GM23338 (cell line): Measurements from ENCODE around the gene ZNF536. TPM values are rescaled to one million over a fixed set of nuclear protein-coding genes. Genes with fewer than 3 reads are reported as not detected.

Experiments used
- ATAC-seq: fragments of 200-7000 bp; cut with Tn5 transposase; 3 replicates; pipeline ENCODE4 v1.9.1; 2020
- DNase-seq: peaks from one replicate; pipeline ENCODE4 v3.0.0-alpha.2; 2015; ENCODE audit warnings: low spot score
- H2AFZ ChIP-seq: fragments of 200-600 bp; sonication (generic); 2 replicates; pipeline ENCODE4 v1.8.0; 2016; ENCODE audit warnings: antibody characterized with exemption, mild to moderate bottlenecking, moderate library complexity
- H3F3A ChIP-seq: fragments of 200-600 bp; sonication (generic); replicated peaks from 2 replicates; pipeline ENCODE4 v1.8.0; 2017; ENCODE audit warnings: antibody characterized with exemption, mixed run types, low read depth
- H3K27ac ChIP-seq: fragments of 200-600 bp; sonication (generic); 2 replicates; pipeline ENCODE4 v1.6.1; 2016; ENCODE audit warnings: low read depth
- H3K27me3 ChIP-seq: fragments of 200-600 bp; sonication (generic); 2 replicates; pipeline ENCODE4 v1.8.0; 2016; ENCODE audit warnings: mild to moderate bottlenecking, mixed run types, moderate library complexity; ENCODE audit not compliant: insufficient read depth
- H3K36me3 ChIP-seq: fragments of 200-600 bp; sonication (generic); 2 replicates; pipeline ENCODE4 v1.8.0; 2016; ENCODE audit warnings: mild to moderate bottlenecking; ENCODE audit not compliant: insufficient read depth
- H3K4me1 ChIP-seq: fragments of 200-600 bp; sonication (generic); 2 replicates; pipeline ENCODE4 v1.8.0; 2016; ENCODE audit warnings: mild to moderate bottlenecking, moderate library complexity; ENCODE audit not compliant: insufficient read depth
- H3K4me2 ChIP-seq: fragments of 200-600 bp; sonication (generic); 2 replicates; pipeline ENCODE4 v1.7.1; 2017; ENCODE audit warnings: mixed run types
- H3K4me3 ChIP-seq: fragments of 200-600 bp; sonication (generic); 2 replicates; pipeline ENCODE4 v1.6.1; 2016; ENCODE audit warnings: mixed run types
- H3K79me2 ChIP-seq: fragments of 200-600 bp; sonication (generic); replicated peaks from 2 replicates; pipeline ENCODE4 v1.8.0; 2017; ENCODE audit warnings: mild to moderate bottlenecking; ENCODE audit not compliant: insufficient read depth
- H3K9me2 ChIP-seq: fragments of 200-600 bp; sonication (generic); 2 replicates; pipeline ENCODE4 v1.8.0; 2017; ENCODE audit not compliant: insufficient read depth
- H4K20me1 ChIP-seq: fragments of 200-600 bp; sonication (generic); replicated peaks from 2 replicates; pipeline ENCODE4 v1.8.0; 2017; ENCODE audit warnings: mild to moderate bottlenecking; ENCODE audit not compliant: insufficient read depth
- H3K27ac Mint-ChIP-seq: 2 replicates; pipeline ENCODE4 v1.8.0; 2020; ENCODE audit warnings: inconsistent platforms, mild to moderate bottlenecking, moderate library complexity, mixed read lengths
- H3K27me3 Mint-ChIP-seq: 3 replicates; pipeline ENCODE4 v1.8.0; 2022; ENCODE audit warnings: low read depth, mild to moderate bottlenecking, moderate library complexity, mixed read lengths, inconsistent platforms; ENCODE audit not compliant: insufficient read depth, poor library complexity
- H3K36me3 Mint-ChIP-seq: 3 replicates; pipeline ENCODE4 v1.8.0; 2021; ENCODE audit warnings: low read depth, mild to moderate bottlenecking, inconsistent platforms, moderate library complexity, mixed read lengths
- H3K4me1 Mint-ChIP-seq: 3 replicates; pipeline ENCODE4 v1.8.0; 2020; ENCODE audit warnings: mild to moderate bottlenecking, inconsistent platforms, mixed read lengths
- H3K4me3 Mint-ChIP-seq: 3 replicates; pipeline ENCODE4 v1.8.0; 2021; ENCODE audit warnings: moderate library complexity, mild to moderate bottlenecking, inconsistent platforms, mixed read lengths
- H3K9me3 Mint-ChIP-seq: 3 replicates; pipeline ENCODE4 v1.8.0; 2020; ENCODE audit warnings: moderate library complexity, mild to moderate bottlenecking, inconsistent platforms, mixed read lengths
- NANOG ChIP-seq: IDR thresholded peaks from 2 replicates; pipeline ENCODE4 v1.6.1; 2016; ENCODE audit warnings: antibody characterized with exemption, borderline replicate concordance
- POLR2AphosphoS5 ChIP-seq: IDR thresholded peaks from 2 replicates; pipeline ENCODE4 v1.6.1; 2016; ENCODE audit warnings: antibody characterized with exemption, low read depth
- ZNF331 ChIP-seq: fragments of 250-450 bp; sonication (Bioruptor Pico); IDR thresholded peaks from 2 replicates; pipeline ENCODE4 v1.5.0; 2020; ENCODE audit warnings: low read depth, mild to moderate bottlenecking, moderate library complexity
- polyA plus RNA-seq: library from polyadenylated mRNA; unstranded; fragments of >200 nt; fragmentation: Nextera tagmentation; extraction: Ambion mirVana; gene quantifications from 2 replicates; pipeline ENCODE4 v1.2.1, GENCODE V29; 2016
- total RNA-seq: library from RNA; depleted of rRNA; stranded (reverse); fragments of >200 nt; shearing (Covaris generic); gene quantifications from 2 replicates; pipeline ENCODE4 v1.2.3, GENCODE V29; 2014
- TF ChIP-seq, protein P1 (sequence below): fragments of 250-450 bp; sonication (Bioruptor Pico); IDR thresholded peaks from 2 replicates; pipeline ENCODE4 v1.5.0; 2020; ENCODE audit warnings: mild to moderate bottlenecking, moderate library complexity
- TF ChIP-seq, protein P2 (sequence below): IDR thresholded peaks from 2 replicates; pipeline ENCODE4 v1.6.1; 2016; ENCODE audit warnings: antibody characterized with exemption

The ZNF536 gene
- total and polyA plus RNA-seq, 2 experiments from 2014 or later = 0.07 TPM; not detected in 1

DNA sequence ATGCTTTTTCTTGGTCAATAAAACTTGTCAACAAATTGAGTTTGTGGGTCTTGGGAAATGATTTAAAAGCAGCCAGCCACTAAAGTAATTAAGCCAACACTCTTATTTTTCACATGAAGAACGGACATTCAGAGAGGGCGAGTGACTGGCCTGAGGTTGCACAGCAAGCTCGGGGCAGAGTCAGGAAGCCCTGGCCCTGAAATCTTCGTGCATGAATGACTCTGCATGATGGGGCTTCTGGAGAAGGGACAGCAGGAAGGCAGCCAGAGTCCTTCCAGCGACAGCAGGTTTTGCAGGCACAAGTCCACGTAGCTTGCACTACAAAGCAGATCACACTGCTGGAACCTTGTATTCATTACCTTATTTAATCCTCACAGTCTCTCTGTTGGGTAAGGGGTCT, 232.5 kb downstream of the ZNF536 start:
- no peaks in the 10 kb centered on the region for H4K20me1 ChIP-seq

More for the DNA sequence above, 232.5 kb downstream of the ZNF536 start:
- no peaks in the 10 kb centered on the region for H3K36me3 Mint-ChIP-seq
- H3K36me3 ChIP-seq = no peaks in the 10 kb centered on the region
- H3K27ac Mint-ChIP-seq = no peak overlapping the region
- no peak overlapping the region for H3K4me3 ChIP-seq
- no peaks in the 10 kb centered on the region; the same call in 1 of the 2 replicates for H3K4me1 ChIP-seq
- peaks cover 3% of the 10 kb centered on the region for H3K4me1 Mint-ChIP-seq
- no peaks in the 10 kb centered on the region for H3K27me3 ChIP-seq
- no peak for DNase-seq
- no peak for TF ChIP-seq POLR2AphosphoS5
- TF ChIP-seq, protein P1, sequence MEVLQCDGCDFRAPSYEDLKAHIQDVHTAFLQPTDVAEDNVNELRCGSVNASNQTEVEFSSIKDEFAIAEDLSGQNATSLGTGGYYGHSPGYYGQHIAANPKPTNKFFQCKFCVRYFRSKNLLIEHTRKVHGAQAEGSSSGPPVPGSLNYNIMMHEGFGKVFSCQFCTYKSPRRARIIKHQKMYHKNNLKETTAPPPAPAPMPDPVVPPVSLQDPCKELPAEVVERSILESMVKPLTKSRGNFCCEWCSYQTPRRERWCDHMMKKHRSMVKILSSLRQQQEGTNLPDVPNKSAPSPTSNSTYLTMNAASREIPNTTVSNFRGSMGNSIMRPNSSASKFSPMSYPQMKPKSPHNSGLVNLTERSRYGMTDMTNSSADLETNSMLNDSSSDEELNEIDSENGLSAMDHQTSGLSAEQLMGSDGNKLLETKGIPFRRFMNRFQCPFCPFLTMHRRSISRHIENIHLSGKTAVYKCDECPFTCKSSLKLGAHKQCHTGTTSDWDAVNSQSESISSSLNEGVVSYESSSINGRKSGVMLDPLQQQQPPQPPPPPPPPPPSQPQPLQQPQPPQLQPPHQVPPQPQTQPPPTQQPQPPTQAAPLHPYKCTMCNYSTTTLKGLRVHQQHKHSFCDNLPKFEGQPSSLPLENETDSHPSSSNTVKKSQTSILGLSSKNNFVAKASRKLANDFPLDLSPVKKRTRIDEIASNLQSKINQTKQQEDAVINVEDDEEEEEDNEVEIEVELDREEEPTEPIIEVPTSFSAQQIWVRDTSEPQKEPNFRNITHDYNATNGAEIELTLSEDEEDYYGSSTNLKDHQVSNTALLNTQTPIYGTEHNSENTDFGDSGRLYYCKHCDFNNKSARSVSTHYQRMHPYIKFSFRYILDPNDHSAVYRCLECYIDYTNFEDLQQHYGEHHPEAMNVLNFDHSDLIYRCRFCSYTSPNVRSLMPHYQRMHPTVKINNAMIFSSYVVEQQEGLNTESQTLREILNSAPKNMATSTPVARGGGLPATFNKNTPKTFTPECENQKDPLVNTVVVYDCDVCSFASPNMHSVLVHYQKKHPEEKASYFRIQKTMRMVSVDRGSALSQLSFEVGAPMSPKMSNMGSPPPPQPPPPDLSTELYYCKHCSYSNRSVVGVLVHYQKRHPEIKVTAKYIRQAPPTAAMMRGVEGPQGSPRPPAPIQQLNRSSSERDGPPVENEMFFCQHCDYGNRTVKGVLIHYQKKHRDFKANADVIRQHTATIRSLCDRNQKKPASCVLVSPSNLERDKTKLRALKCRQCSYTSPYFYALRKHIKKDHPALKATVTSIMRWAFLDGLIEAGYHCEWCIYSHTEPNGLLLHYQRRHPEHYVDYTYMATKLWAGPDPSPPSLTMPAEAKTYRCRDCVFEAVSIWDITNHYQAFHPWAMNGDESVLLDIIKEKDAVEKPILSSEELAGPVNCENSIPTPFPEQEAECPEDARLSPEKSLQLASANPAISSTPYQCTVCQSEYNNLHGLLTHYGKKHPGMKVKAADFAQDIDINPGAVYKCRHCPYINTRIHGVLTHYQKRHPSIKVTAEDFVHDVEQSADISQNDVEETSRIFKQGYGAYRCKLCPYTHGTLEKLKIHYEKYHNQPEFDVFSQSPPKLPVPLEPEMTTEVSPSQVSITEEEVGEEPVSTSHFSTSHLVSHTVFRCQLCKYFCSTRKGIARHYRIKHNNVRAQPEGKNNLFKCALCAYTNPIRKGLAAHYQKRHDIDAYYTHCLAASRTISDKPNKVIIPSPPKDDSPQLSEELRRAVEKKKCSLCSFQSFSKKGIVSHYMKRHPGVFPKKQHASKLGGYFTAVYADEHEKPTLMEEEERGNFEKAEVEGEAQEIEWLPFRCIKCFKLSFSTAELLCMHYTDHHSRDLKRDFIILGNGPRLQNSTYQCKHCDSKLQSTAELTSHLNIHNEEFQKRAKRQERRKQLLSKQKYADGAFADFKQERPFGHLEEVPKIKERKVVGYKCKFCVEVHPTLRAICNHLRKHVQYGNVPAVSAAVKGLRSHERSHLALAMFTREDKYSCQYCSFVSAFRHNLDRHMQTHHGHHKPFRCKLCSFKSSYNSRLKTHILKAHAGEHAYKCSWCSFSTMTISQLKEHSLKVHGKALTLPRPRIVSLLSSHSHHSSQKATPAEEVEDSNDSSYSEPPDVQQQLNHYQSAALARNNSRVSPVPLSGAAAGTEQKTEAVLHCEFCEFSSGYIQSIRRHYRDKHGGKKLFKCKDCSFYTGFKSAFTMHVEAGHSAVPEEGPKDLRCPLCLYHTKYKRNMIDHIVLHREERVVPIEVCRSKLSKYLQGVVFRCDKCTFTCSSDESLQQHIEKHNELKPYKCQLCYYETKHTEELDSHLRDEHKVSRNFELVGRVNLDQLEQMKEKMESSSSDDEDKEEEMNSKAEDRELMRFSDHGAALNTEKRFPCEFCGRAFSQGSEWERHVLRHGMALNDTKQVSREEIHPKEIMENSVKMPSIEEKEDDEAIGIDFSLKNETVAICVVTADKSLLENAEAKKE = no peak
- TF ChIP-seq, protein P2, sequence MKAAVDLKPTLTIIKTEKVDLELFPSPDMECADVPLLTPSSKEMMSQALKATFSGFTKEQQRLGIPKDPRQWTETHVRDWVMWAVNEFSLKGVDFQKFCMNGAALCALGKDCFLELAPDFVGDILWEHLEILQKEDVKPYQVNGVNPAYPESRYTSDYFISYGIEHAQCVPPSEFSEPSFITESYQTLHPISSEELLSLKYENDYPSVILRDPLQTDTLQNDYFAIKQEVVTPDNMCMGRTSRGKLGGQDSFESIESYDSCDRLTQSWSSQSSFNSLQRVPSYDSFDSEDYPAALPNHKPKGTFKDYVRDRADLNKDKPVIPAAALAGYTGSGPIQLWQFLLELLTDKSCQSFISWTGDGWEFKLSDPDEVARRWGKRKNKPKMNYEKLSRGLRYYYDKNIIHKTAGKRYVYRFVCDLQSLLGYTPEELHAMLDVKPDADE = no peak
- TF ChIP-seq NANOG = no peak
- TF ChIP-seq ZNF331 (CRISPR knock-in tag) = no peak
- H3K79me2 ChIP-seq = no peaks in the 10 kb centered on the region
- no peaks in the 10 kb centered on the region; the same call in 2 of the 3 replicates for H3K9me3 Mint-ChIP-seq
- no peak for ATAC-seq
- H3K9me2 ChIP-seq = peaks cover 4% of the 10 kb centered on the region; the same call in 1 of the 2 replicates
- H3K4me2 ChIP-seq = no peak overlapping the region
- no peak overlapping the region for H3K4me3 Mint-ChIP-seq
- H3K27ac ChIP-seq = no peak overlapping the region
- no peak overlapping the region for H2AFZ ChIP-seq
- H3K27me3 Mint-ChIP-seq = peaks cover 6% of the 10 kb centered on the region
- no peaks in the 10 kb centered on the region for H3F3A ChIP-seq
